Measurements from ENCODE around the gene HSP90AB1. TPM values are rescaled to one million over a fixed set of nuclear protein-coding genes. Genes with fewer than 3 reads are reported as not detected.
A peak's percentile ranks its signal among the peaks of the same experiment; 100 is the strongest.

HSP90AB1 gene
- total and polyA plus RNA-seq, 9 of the 15 experiments (the other 6 are each of a cell fraction or from before 2014, with no cell fraction given): 1,780 to 3,358 (median 2,262) TPM

DNA sequence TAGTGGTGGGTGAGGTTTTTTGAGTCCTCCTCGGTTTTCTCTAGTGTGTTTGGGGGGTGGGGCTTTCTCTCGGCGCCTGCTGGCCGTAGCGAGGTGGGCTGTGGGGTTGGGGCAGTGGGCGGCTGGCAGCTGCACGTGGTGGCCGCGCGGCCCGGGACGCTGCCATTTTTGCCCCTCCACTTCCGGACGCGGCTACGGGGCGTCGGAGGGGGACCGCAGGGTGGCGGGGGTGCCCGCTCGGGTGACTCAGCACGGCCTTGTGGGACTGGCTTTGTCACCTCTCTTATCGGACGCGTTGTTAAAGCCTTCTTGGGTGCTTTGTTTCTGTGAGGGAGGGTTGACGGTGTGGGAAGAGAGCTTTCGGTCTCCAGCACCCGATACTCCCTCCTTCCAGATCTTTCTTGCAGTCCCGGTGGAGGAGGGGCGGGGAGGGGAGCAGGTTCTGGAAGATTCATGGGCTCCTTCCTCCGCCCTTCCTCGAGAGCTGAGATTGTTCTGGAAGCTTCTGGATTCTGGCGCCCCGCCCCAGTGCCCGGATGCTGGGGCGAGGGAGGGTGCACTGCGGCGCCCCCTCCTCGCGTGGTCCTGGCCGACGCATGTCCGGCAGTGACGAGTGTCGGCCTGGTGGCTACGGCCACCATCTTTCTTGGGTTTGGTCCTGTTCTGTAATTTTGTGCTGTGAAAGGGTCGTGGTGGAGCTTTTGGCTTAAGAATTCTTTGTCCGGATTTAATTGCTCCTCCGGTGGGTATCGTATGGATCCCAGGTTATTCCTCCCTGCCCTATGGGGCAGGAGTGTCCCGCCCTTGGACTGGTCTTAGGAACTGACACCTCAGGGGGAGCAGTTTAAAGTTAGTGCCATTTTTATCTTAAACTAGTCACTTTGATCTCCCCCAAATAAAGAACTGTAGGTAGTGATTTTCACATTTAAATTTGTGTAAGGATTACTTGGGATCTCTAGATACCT is 719 bp downstream of the HSP90AB1 start (continued):
- TF ChIP-seq HCFC1 (IDR thresholded peaks at IDR 0.05; ENCODE audit: low read depth, low read length) (peak; percentile 72), MITF (IDR thresholded peaks at IDR 0.05) (no peak), NCOA6 (IDR thresholded peaks at IDR 0.05) (no peak), MEF2A (IDR thresholded peaks at IDR 0.05; ENCODE audit: control insufficient read depth, low read depth, low read length) (no peak), ARID3A (IDR thresholded peaks at IDR 0.05; ENCODE audit: borderline replicate concordance, low read depth, low read length) (no peak), ZNF561 (CRISPR knock-in tag; conservative IDR thresholded peaks at IDR 0.05) (no peak), ZBTB5 (IDR thresholded peaks at IDR 0.05) (peak; percentile 5; the same call in 1 of the 2 replicates), POLR2B (IDR thresholded peaks at IDR 0.05; ENCODE audit: low read depth, partially characterized antibody) (peak; percentile 54), MAZ (CRISPR knock-in tag; conservative IDR thresholded peaks at IDR 0.05 in 1 of 2, IDR thresholded peaks at IDR 0.05 in 1 of 2) (peak; percentile 98 to 99), CBX2 (IDR thresholded peaks at IDR 0.05; ENCODE audit: insufficient read depth, low read length, poor library complexity, severe bottlenecking) (no peak), NKRF (IDR thresholded peaks at IDR 0.05; ENCODE audit: borderline replicate concordance) (peak; percentile 100), TAL1 (IDR thresholded peaks at IDR 0.05) (no peak), ZNF79 (CRISPR knock-in tag; IDR thresholded peaks at IDR 0.05; ENCODE audit: low read depth) (no peak)
- TF ChIP-seq, protein P1, sequence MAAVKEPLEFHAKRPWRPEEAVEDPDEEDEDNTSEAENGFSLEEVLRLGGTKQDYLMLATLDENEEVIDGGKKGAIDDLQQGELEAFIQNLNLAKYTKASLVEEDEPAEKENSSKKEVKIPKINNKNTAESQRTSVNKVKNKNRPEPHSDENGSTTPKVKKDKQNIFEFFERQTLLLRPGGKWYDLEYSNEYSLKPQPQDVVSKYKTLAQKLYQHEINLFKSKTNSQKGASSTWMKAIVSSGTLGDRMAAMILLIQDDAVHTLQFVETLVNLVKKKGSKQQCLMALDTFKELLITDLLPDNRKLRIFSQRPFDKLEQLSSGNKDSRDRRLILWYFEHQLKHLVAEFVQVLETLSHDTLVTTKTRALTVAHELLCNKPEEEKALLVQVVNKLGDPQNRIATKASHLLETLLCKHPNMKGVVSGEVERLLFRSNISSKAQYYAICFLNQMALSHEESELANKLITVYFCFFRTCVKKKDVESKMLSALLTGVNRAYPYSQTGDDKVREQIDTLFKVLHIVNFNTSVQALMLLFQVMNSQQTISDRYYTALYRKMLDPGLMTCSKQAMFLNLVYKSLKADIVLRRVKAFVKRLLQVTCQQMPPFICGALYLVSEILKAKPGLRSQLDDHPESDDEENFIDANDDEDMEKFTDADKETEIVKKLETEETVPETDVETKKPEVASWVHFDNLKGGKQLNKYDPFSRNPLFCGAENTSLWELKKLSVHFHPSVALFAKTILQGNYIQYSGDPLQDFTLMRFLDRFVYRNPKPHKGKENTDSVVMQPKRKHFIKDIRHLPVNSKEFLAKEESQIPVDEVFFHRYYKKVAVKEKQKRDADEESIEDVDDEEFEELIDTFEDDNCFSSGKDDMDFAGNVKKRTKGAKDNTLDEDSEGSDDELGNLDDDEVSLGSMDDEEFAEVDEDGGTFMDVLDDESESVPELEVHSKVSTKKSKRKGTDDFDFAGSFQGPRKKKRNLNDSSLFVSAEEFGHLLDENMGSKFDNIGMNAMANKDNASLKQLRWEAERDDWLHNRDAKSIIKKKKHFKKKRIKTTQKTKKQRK (IDR thresholded peaks at IDR 0.05; ENCODE audit: borderline replicate concordance, low read depth, low read length): no peak

Measured in K562 (cell line).